ENCODE results near the gene TFB2M.

GRCh38 chr1:246554201-246554600 lies 11.9 kb downstream of the TFB2M start:
- TF ChIP-seq POLR2A (IDR thresholded peaks at IDR 0.05), result no peak
- TF ChIP-seq, protein P1, sequence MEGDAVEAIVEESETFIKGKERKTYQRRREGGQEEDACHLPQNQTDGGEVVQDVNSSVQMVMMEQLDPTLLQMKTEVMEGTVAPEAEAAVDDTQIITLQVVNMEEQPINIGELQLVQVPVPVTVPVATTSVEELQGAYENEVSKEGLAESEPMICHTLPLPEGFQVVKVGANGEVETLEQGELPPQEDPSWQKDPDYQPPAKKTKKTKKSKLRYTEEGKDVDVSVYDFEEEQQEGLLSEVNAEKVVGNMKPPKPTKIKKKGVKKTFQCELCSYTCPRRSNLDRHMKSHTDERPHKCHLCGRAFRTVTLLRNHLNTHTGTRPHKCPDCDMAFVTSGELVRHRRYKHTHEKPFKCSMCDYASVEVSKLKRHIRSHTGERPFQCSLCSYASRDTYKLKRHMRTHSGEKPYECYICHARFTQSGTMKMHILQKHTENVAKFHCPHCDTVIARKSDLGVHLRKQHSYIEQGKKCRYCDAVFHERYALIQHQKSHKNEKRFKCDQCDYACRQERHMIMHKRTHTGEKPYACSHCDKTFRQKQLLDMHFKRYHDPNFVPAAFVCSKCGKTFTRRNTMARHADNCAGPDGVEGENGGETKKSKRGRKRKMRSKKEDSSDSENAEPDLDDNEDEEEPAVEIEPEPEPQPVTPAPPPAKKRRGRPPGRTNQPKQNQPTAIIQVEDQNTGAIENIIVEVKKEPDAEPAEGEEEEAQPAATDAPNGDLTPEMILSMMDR (IDR thresholded peaks at IDR 0.05), result no peak
- no peak for TF ChIP-seq EP300 (IDR thresholded peaks at IDR 0.05)

Data from tibial nerve (tissue), 4 donors.